ENCODE results near the gene MBNL2.

Gene MBNL2

DNA sequence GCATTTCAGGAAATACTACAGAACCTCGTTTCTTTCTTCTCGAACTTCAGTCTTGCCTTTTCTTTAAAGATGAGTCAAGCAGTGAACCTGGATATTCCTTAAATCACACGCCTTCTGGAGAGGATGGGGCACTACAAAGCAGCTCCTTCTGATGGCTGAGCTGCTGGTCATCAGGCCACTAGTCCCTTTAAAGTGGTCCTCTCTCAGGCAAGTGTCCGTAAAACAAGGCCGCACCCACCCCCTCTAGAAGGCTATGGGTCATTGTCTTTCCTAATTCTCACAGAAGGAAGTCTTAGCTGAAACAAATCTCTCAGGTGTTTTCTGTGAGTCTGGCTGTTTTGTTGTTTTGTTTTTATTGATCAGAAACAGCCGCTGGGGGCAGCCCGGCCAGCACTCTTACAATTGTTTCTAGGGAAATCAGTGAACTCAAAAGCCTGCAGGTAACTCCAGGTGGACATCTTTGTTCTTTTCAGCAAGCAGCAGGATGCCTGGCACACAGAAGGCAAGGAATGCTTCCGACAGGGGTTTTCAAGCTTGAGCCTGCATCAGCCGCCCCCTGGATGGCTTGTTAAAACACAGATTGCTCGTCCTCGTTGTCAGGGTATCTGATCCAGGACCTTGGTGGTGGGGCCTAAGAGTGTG is 45.4 kb downstream of the MBNL2 start:
- no peak for DNase-seq

DNA sequence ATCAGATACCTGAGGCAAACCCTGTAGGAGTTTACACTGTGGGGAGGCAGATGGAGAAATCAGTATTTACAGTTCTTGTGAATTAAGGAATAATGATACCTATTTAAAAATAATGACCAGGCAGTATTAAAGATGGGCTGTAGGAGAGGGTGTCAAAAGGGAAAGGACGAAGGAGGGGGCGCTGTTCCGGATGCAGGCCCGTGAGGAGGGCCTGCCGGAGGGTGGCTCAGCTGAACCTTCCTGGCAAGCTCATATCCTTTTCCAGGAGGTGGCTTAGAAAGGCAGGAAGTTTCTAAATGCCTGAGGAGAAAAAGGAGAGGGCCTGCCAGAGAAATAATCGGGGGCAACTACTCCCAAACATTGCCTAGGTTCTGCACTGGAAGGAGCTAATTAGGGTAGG is 46.6 kb downstream of the MBNL2 start:
- DNase-seq = no peak

- no peak for DNase-seq
Measured at GRCh38 chr13:97269603-97270002, 47.5 kb downstream of the MBNL2 start.

DNA sequence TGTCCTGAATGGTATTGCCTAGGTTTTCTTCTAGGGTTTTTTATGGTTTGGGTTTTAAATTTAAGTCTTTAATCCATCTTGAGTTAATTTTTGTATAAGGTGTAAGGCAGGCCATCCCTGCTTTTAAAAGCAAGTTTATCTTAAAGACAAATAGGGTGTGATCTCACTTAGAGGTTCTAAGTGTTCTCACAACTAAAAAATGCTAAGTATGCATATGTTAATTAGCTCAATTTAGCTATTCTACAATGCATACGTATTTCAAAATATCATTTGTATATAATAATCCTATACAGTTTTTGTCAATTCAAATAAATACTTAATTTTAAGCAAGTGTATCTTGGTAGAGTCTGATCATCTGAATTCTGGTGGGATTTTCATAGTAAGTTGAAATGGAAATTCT is 50.4 kb downstream of the MBNL2 start:
- no peak for DNase-seq

DNA sequence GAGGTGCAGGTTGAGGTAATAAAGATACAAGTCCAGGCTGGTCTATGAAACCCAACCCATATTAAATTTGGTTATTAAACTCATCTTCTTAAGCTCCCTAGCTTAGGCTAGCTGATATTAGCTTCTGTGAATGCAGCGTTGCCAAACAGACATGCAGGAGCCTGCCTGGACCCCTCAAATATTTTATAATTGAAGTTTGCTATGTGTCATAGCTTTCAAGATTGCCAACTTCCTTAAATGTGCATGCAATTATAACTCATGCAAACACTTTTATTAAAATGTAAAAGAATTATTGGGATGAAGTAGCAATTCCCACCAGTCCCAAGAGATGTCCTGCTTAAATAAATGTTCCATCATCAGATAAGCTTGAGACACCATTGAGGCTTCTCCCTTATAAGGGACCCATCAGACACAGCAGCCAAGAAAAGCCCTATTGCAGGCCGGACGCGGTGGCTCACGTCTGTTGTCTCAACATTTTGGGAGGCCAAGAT is 51.3 kb downstream of the MBNL2 start:
- no peak for DNase-seq

DNA sequence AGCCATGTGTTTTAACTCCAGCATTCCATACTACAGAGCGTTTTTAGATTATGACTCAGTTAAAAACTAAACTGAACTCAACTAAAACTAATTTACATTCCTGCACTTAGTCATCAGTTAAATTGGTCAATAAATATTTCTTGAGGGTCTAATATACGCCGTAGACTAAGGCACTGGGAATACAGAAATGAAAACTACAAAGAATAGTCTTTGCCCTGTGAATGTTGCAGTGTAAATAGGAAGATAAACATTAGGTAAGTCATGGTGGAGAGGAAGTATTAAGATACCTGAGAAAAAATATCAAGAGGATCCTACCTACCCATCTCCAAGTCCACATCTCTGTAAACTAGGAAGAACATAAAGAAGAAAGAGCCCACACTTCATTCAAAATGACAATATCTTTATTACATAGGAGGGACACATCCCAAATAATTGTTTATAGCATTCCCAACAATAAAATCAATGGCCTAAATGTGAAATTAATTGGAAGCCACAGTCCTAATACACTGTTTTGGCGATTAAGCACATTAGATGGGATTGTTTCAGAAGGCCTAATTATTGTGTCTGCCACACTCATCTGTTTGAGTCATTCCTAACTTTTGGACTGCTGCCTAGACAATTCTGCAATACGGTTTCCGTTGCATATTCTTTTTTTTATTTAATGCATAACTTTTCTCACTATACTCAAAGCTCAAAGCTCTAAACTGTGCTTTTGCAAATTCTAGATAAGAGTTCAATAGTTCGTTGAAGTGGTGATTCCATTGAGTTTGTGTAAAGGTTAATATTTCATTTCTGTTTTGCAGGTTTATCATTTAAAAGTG is 52.9 kb downstream of the MBNL2 start:
- no peak for DNase-seq

DNA sequence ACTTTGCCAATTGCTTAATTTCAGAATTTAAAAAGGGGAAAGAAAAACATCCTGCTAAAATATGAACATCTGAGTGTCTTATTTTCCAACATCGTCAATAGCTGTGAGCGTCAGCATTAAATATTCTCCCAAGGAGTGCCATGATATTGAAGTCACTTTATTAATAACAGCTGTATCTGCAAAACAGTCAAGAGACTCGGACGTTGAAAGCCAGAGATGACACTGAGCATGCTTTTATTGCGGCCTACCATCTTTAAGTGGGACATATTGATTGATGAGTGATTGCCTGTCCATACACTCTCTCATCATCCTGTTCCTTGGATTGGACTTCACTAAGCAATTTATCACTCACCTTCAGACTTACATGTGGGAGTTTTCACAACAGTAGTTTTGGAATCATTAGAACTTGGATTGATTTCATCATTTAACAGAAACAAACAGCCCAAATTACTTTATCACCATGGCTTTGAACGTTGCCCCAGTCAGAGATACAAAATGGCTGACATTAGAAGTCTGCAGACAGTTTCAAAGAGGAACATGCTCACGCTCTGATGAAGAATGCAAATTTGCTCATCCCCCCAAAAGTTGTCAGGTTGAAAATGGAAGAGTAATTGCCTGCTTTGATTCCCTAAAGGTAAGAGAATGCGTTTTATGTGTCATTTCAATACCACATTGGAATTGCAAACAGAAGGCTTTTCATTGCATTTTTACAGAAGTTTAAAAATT is 53.8 kb downstream of the MBNL2 start:
- DNase-seq = no peak

DNA sequence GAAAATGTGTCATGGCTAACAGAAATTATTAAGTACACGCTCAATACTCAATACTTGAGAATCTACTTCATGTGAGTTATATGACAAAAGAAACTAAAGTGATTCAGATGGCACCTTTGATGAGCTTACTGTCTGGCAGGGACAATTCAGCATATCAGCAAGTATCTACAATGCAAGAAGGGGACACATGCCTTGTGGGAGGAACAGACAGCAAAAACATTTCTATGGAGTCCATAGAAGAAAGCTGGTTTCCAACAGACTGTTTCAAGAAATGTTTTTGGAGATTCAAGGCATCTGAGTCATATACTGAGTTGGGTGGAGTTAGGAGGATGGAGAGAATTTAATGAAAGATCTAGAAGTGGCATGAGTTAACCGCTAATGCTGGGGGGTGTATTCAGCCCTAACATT is 54.7 kb downstream of the MBNL2 start:
- no peak for DNase-seq

- DNase-seq = no peak
Measured at GRCh38 chr13:97278435-97279411, 56.6 kb downstream of the MBNL2 start.

- no peak for DNase-seq
Measured at GRCh38 chr13:97279913-97280312, 57.8 kb downstream of the MBNL2 start.

DNA sequence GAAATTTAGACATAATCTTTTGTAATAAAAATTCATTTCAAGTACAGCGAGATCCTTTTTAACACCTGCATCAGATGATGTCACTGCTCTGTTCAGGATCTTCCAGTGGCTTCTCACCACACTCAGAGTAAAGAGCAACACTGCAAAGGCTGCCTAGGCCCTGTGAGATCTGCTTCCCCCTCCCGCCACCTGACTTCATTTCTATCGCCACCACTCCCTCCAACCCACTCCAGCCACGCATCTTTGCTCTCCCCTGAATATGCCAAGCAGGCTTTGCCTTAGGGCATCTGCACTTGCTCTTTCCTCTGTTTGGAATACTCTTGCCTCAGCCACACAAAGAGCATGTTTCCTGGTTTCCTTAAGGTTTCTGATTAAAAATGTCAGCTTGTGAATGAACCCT is 58.3 kb downstream of the MBNL2 start:
- DNase-seq = no peak

DNA sequence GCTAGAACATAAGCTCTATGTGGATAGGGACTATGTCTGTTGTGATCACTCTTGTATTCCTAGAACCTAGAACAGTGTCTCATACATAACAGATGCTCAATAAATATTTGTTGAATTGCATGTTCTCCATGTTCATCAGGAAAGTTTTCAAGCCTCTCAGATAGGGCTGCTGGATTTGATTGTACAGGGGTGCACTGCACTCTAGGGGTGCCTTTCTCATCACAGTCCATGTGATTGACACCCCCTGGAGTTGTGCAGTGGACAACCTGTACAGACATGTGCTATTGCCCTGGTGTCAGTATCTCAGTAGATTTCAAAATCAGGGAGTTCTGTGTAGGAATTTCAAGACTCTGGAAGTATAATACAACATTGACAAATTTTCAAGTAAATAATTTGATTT is 58.9 kb downstream of the MBNL2 start:
- DNase-seq = no peak

DNA sequence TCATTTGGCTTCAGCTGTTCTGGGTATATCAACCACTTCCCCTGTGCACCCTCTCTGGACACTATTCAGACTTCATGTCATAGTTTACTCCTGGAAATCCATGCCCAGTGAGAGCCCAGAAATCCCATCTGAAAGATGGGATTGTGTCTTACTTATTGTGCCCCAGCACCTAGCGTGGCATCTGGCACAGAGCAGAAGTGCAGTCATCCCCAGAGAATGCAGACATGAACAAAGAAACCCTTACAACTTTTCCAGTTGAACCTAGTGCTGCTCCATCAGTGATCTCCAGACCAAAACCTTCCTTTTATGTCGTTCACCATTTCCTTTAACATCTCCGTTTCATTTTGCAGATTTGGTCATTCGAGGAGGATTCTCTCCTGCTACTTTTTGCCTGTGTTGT is 60.6 kb downstream of the MBNL2 start:
- no peak for DNase-seq

GRCh38 chr13:97283888-97284287 is 61.8 kb downstream of the MBNL2 start:
- no peak for DNase-seq

DNA sequence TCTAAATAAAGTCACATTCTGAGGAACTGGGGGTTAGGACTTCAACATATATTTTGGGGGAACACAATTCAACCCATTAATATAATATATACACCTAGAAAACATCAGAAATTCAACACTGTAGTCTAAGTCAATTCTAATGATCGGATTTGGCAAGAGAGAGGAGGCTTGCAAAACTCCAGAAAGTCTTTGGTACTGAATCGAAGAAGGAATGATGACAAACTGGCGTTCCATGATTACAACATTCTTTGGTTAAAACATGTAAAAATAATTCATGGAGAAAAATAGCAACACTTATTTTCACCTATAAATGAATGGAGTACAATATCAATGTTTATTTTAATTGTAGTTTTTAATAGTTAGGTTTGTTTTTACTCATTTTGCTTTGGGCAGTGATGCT is 62.4 kb downstream of the MBNL2 start:
- no peak for DNase-seq

DNA sequence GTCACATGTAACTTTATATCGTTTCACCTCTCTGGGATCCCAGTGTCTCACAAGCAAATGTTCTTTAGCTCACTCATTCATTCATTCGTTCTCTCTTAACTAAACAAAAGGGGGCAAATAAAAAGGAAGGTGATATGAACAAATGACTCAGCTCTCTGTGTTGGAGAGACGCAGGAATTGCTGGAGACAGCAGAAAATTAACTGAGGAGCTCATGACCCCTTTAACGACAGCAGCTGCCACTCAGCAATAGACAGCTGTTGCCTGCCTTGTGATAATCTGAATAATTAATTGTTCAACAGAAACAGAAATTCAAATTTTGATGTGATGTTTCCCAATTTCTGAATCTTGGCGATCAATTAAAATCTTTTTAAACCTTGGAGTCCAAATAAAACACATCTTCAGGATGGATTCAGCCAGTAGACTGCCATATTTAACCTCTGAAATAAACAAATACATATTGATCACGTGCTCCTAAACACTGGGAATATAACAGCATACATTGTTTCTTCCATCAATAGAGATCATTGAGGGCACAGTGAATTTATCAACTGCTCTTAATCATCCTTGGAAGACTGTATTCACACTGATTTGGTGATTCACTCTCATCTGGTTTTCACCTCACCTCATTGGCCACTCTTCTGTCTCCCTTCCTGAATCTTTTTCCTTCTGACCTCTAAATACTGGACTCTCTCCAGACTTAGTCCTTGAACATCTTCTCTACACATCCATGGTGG is 63.3 kb downstream of the MBNL2 start:
- no peak for DNase-seq

GRCh38 chr13:97286317-97287046 is 64.3 kb downstream of the MBNL2 start:
- DNase-seq = no peak

DNA sequence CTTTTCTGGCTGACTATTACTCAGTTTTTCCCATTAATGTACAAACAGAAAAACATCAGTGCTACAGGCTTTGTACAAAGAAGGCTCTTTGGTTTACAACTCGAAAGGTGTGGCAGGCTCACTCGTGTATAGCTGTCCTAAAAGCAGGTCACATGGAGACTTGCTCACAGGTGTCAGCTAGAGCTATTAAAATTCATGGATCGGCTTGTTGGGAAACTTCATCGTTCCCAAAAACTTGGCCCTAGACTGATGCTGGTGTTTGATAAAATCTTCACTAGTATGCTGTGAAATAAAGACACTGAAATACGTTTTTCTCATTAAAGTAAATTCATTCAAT is 64.9 kb downstream of the MBNL2 start:
- DNase-seq = no peak

DNA sequence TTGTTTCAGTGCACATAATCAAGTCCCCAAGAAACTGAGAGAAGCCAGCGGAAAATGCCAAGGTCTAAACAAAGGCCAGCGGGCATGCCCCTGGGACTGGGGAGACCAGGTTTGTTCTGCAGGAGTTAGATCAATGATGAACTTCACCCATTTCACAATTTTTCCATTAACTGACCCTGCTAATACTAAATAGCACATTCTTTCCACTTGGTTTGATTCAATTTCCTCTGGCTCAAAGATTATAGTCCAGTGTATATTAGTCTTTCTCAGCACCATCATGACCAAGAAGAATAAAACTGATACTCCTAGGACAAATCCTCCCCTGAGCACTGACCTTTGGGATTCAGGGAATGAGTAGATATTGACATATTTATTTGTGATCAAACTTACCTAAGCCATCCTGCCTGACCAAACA is 66.4 kb downstream of the MBNL2 start:
- DNase-seq = no peak

Data from hypothalamus (tissue), 51 donors.